IMR-90 (cell line): Measurements from ENCODE around the gene SLC5A3. TPM values are rescaled to one million over a fixed set of nuclear protein-coding genes. Genes with fewer than 3 reads are reported as not detected.

ENCODE experiments used
- ATAC-seq: fragments of 200-7000 bp; cut with Tn5 transposase; 2 replicates; pipeline ENCODE4 v1.9.1; 2020; ENCODE audit warnings: low read depth, mild to moderate bottlenecking, moderate library complexity
- BruUV-seq: library from RNA; stranded (reverse); fragments of 400-500 nt; replicated peaks from 2 replicates; lab custom pipeline; 2021; lab: Mats Ljungman, UMichigan
- CTCF ChIA-PET: fragments of 300-600 bp; formaldehyde crosslinking; extraction: SDS; loops from one replicate; lab custom pipeline; 2021; ENCODE audit warnings: antibody characterized with exemption; lab: Yijun Ruan, JAX
- POLR2A ChIA-PET: fragments of 300-600 bp; sonication (Branson Sonifier 250); formaldehyde crosslinking; loops from one replicate; lab custom pipeline; 2022; ENCODE audit warnings: antibody characterized with exemption; ENCODE audit not compliant: unreplicated experiment; lab: Charles Lee
- DNase-seq: peaks from one replicate; pipeline ENCODE4 v3.0.0; 2013
- H2AFZ ChIP-seq: replicated peaks from 2 replicates; pipeline ENCODE3; 2013; ENCODE audit warnings: low read length, mild to moderate bottlenecking; ENCODE audit not compliant: poor library complexity
- H2AK5ac ChIP-seq: 2 replicates; pipeline ENCODE4 v1.6.1; 2013; ENCODE audit warnings: low read depth, low read length, inconsistent platforms
- H2AK9ac ChIP-seq: replicated peaks from 2 replicates; pipeline ENCODE3; 2013; ENCODE audit warnings: mild to moderate bottlenecking, low read depth, low read length, moderate library complexity; ENCODE audit not compliant: poor library complexity
- H2BK120ac ChIP-seq: 2 replicates; pipeline ENCODE4 v1.6.1; 2013; ENCODE audit warnings: low read depth, low read length, inconsistent platforms
- H2BK15ac ChIP-seq: 3 replicates; pipeline ENCODE4 v1.6.1; 2013; ENCODE audit warnings: low read depth, low read length, inconsistent platforms
- H2BK20ac ChIP-seq: 2 replicates; pipeline ENCODE4 v1.6.1; 2013; ENCODE audit warnings: low read depth, mild to moderate bottlenecking, inconsistent platforms, low read length, moderate library complexity
- H2BK5ac ChIP-seq: 2 replicates; pipeline ENCODE4 v1.6.1; 2013; ENCODE audit warnings: mild to moderate bottlenecking, low read depth, low read length, inconsistent platforms; ENCODE audit not compliant: poor library complexity, severe bottlenecking
- H3K14ac ChIP-seq: replicated peaks from 2 replicates; pipeline ENCODE4 v1.6.1; 2013; ENCODE audit warnings: low read depth, low read length, inconsistent platforms
- H3K18ac ChIP-seq: 2 replicates; pipeline ENCODE4 v1.6.1; 2013; ENCODE audit warnings: low read depth, low read length, control low read depth
- H3K23ac ChIP-seq: 2 replicates; pipeline ENCODE4 v1.6.1; 2013; ENCODE audit warnings: low read depth, low read length, inconsistent platforms
- H3K27ac ChIP-seq: 2 replicates; pipeline ENCODE4 v1.5.1; 2013; ENCODE audit warnings: mild to moderate bottlenecking, control low read depth, low read length; ENCODE audit not compliant: insufficient read depth
- H3K27me3 ChIP-seq: 2 replicates; pipeline ENCODE4 v1.6.1; 2013; ENCODE audit warnings: low read length; ENCODE audit not compliant: control insufficient read depth, insufficient read depth
- H3K36me3 ChIP-seq: 2 replicates; pipeline ENCODE4 v1.6.1; 2013; ENCODE audit warnings: low read length, mixed read lengths; ENCODE audit not compliant: control insufficient read depth, insufficient read depth
- H3K4ac ChIP-seq: 2 replicates; pipeline ENCODE4 v1.6.1; 2013; ENCODE audit warnings: low read depth, low read length, inconsistent platforms
- H3K4me1 ChIP-seq: 2 replicates; pipeline ENCODE4 v1.6.1; 2013; ENCODE audit warnings: low read length, mixed read lengths; ENCODE audit not compliant: control insufficient read depth, insufficient read depth
- H3K4me2 ChIP-seq: 2 replicates; pipeline ENCODE4 v1.6.1; 2013; ENCODE audit warnings: low read depth, mild to moderate bottlenecking, control low read depth, low read length, moderate library complexity
- H3K4me3 ChIP-seq: 2 replicates; pipeline ENCODE4 v1.5.1; 2013; ENCODE audit warnings: low read depth, mild to moderate bottlenecking, control low read depth, low read length, moderate library complexity; ENCODE audit not compliant: insufficient read depth
- H3K56ac ChIP-seq: 2 replicates; pipeline ENCODE4 v1.6.1; 2013; ENCODE audit warnings: low read length, inconsistent platforms; ENCODE audit not compliant: insufficient read depth; ENCODE audit errors: extremely low read depth
- H3K79me1 ChIP-seq, 2 experiments: 2 replicates each; pipeline ENCODE4 v1.6.1; 2013; ENCODE audit warnings: low read length in 2 of 2, inconsistent platforms in 1 of 2, low read depth in 1 of 2
- H3K9ac ChIP-seq: 2 replicates; pipeline ENCODE4 v1.6.1; 2013; ENCODE audit warnings: low read depth, low read length, control low read depth
- H3K9me1 ChIP-seq: 2 replicates; pipeline ENCODE4 v1.6.1; 2013; ENCODE audit warnings: low read length, inconsistent platforms; ENCODE audit not compliant: insufficient read depth
- H3K9me3 ChIP-seq: 2 replicates; pipeline ENCODE4 v1.6.1; 2013; ENCODE audit warnings: low read length; ENCODE audit not compliant: control insufficient read depth, insufficient read depth
- H4K20me1 ChIP-seq: 2 replicates; pipeline ENCODE4 v1.6.1; 2013; ENCODE audit warnings: low read length, inconsistent platforms; ENCODE audit not compliant: insufficient read depth
- H4K5ac ChIP-seq: 2 replicates; pipeline ENCODE4 v1.6.1; 2013; ENCODE audit warnings: mild to moderate bottlenecking, low read depth, low read length, control low read depth
- H4K8ac ChIP-seq, 2 experiments: 2 replicates each; pipeline ENCODE4 v1.6.1; 2013; ENCODE audit warnings: low read depth in 2 of 2, low read length in 2 of 2, control low read depth in 1 of 2, inconsistent platforms in 1 of 2
- H4K91ac ChIP-seq: 2 replicates; pipeline ENCODE4 v1.6.1; 2013; ENCODE audit warnings: low read depth, low read length, inconsistent platforms; ENCODE audit not compliant: insufficient read depth
- BHLHE40 ChIP-seq: fragments of 150-350 bp; IDR thresholded peaks from 2 replicates; pipeline ENCODE4 v1.6.1; 2016; ENCODE audit warnings: mild to moderate bottlenecking, low read depth, low read length
- CEBPB ChIP-seq: IDR thresholded peaks from 2 replicates; pipeline ENCODE4 v1.6.1; 2012; ENCODE audit warnings: low read depth, low read length, improper control_type of control experiment
- CHD1 ChIP-seq: IDR thresholded peaks from 2 replicates; pipeline ENCODE4 v1.6.1; 2012; ENCODE audit warnings: low read depth, low read length, improper control_type of control experiment
- FOS ChIP-seq: fragments of 150-350 bp; IDR thresholded peaks from 2 replicates; pipeline ENCODE4 v1.6.1; 2016; ENCODE audit warnings: low read depth, low read length
- MAFK ChIP-seq: IDR thresholded peaks from 2 replicates; pipeline ENCODE4 v1.6.1; 2012; ENCODE audit warnings: low read depth, low read length, improper control_type of control experiment
- MAZ ChIP-seq: IDR thresholded peaks from 2 replicates; pipeline ENCODE4 v1.6.1; 2012; ENCODE audit warnings: low read depth, mild to moderate bottlenecking, low read length, improper control_type of control experiment, moderate library complexity, borderline replicate concordance
- NFE2L2 ChIP-seq: fragments of 150-350 bp; IDR thresholded peaks from 2 replicates; pipeline ENCODE4 v1.6.1; 2016; ENCODE audit warnings: low read depth, mild to moderate bottlenecking, low read length
- POLR2A ChIP-seq: IDR thresholded peaks from 2 replicates; pipeline ENCODE4 v1.6.1; 2012; ENCODE audit warnings: mild to moderate bottlenecking, low read depth, low read length
- RAD21 ChIP-seq: IDR thresholded peaks from 2 replicates; pipeline ENCODE4 v1.6.1; 2012; ENCODE audit warnings: low read length, improper control_type of control experiment
- RCOR1 ChIP-seq: IDR thresholded peaks from 2 replicates; pipeline ENCODE4 v1.6.1; 2012; ENCODE audit warnings: mild to moderate bottlenecking, low read length, improper control_type of control experiment; ENCODE audit not compliant: insufficient replicate concordance
- RFX5 ChIP-seq: IDR thresholded peaks from 2 replicates; pipeline ENCODE4 v1.8.0; 2012; ENCODE audit warnings: low read depth, mild to moderate bottlenecking, low read length, moderate library complexity
- SMC3 ChIP-seq: fragments of 150-350 bp; IDR thresholded peaks from 2 replicates; pipeline ENCODE4 v1.6.1; 2016; ENCODE audit warnings: low read depth, mild to moderate bottlenecking, antibody characterized with exemption, low read length, moderate library complexity
- WGBS, 2 experiments: methylation state at CpG; one replicate each; pipeline versions ENCODE4 v1.1.5 to v1.1.7; 2013; ENCODE audit warnings: missing lambda C conversion rate in 2 of 2; ENCODE audit not compliant: insufficient read length in 1 of 2; ENCODE audit errors: extremely low coverage in 2 of 2; 5-methylcytosine and 5-hydroxymethylcytosine counted together
- dilution Hi-C: fragments of 300-500 bp; cut with HindIII; formaldehyde crosslinking; loops from one replicate; pipeline ENCODE4 v1.14.3; 2018; ENCODE audit warnings: low sequenced_read_pairs; ENCODE audit not compliant: unreplicated experiment
- in situ Hi-C: fragments of 300-500 bp; cut with MboI; formaldehyde crosslinking; loops from 3 replicates; pipeline ENCODE4 v1.14.3; 2019; ENCODE audit warnings: low sequenced_read_pairs, inconsistent platforms, mixed read lengths
- intact Hi-C: fragments of 100-400 bp; cut with micrococcal nuclease; formaldehyde crosslinking; loops from 2 replicates; pipeline ENCODE4 v1.10.0; 2022
- polyA plus RNA-seq, 3 experiments: library from polyadenylated mRNA; depleted of rRNA; stranded (reverse); fragments of >200 nt; gene quantifications; 2 replicates each; pipeline ENCODE4 v1.2.3, GENCODE V29; 2012; ENCODE audit warnings: low replicate concordance in 1 of 3
- total RNA-seq: library from RNA; depleted of rRNA; stranded (reverse); fragments of >200 nt; gene quantifications from 2 replicates; pipeline ENCODE4 v1.2.3, GENCODE V29; 2012
- TF ChIP-seq, protein P1 (sequence below): fragments of 150-350 bp; IDR thresholded peaks from 2 replicates; pipeline ENCODE4 v1.6.1; 2017; ENCODE audit warnings: mild to moderate bottlenecking, antibody characterized with exemption, low read length, low read depth
- TF ChIP-seq, protein P2 (sequence below): fragments of 150-350 bp; IDR thresholded peaks from 2 replicates; pipeline ENCODE4 v1.6.1; 2016; ENCODE audit warnings: low read depth, mild to moderate bottlenecking, low read length, moderate library complexity, borderline replicate concordance
- TF ChIP-seq, protein P3 (sequence below): conservative IDR thresholded peaks from 2 replicates; pipeline ENCODE4 v1.5.1; 2012; ENCODE audit warnings: mild to moderate bottlenecking, low read depth, low read length, improper control_type of control experiment

SLC5A3 gene
- total and polyA plus RNA-seq, 2 of the 4 experiments (the other 2 are of a cell fraction), result 1.8 to 9.9 TPM

DNA sequence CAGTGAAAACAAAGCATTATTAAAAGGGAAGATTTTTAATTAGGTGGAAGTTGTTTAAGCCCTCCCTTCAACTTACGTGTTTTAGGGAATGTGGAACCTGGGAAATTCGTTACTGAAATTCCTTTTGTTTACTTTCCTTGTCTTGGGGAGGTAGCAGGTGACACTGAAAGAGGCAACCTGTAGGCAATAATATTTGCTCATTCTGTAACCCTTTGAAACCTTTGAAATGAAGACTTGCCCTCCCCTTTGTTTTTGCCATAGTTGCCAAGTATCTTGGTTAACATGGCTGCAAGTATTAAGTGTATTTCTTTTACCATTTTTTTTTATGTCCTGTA, 1.7 kb downstream of the SLC5A3 start:
- Histone ChIP-seq H3K9me1 (no peaks in the 10 kb centered on the region), H3K9ac (peak overlapping the region; percentile 91), H2BK15ac (no peak overlapping the region), H3K27ac (no peak overlapping the region), H2AK9ac (no peak overlapping the region), H3K4ac (no peak overlapping the region), H3K79me1 (peaks cover 22 to 41% of the 10 kb centered on the region in 2 experiments), H3K27me3 (no peaks in the 10 kb centered on the region), H3K4me1 (peaks cover 6% of the 10 kb centered on the region), H4K91ac (no peak overlapping the region), H3K36me3 (peaks cover 1% of the 10 kb centered on the region; the same call in 1 of the 2 replicates), H3K4me2 (peak overlapping the region; percentile 92), H3K18ac (no peak overlapping the region), H3K9me3 (no peaks in the 10 kb centered on the region), H2BK20ac (no peak overlapping the region), H4K5ac (no peak overlapping the region), H2AFZ (no peak overlapping the region), H2BK5ac (no peak overlapping the region), H3K23ac (peak overlapping the region; percentile 42), H3K56ac (no peak overlapping the region), H3K14ac (no peak overlapping the region), H4K8ac (no peak overlapping the region), H2AK5ac (no peak overlapping the region), H2BK120ac (no peak overlapping the region), H3K4me3 (peak overlapping the region; percentile 100; the same call in 1 of the 2 replicates), H4K20me1 (peaks cover 29% of the 10 kb centered on the region; the same call in 1 of the 2 replicates)
- no TSS peak for BruUV-seq
- intact Hi-C loops, result loop anchor here (2.0 kb wide), 1 partner anchor 276 kb away; no protein-coding TSS in a partner anchor
- dilution Hi-C loops, result no loop called here
- no CpG with 5 or more reads among the region's 2 CpGs for whole genome bisulfite sequencing, 2 experiments
- TF ChIP-seq MAFK, result no peak
- TF ChIP-seq RFX5, result no peak
- no peak for TF ChIP-seq CHD1
- TF ChIP-seq POLR2A, result no peak
- TF ChIP-seq NFE2L2, result no peak
- no peak for TF ChIP-seq MAZ
- TF ChIP-seq, protein P1, sequence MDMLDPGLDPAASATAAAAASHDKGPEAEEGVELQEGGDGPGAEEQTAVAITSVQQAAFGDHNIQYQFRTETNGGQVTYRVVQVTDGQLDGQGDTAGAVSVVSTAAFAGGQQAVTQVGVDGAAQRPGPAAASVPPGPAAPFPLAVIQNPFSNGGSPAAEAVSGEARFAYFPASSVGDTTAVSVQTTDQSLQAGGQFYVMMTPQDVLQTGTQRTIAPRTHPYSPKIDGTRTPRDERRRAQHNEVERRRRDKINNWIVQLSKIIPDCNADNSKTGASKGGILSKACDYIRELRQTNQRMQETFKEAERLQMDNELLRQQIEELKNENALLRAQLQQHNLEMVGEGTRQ, result no peak
- TF ChIP-seq RAD21, result no peak
- no peak for TF ChIP-seq CEBPB
- TF ChIP-seq, protein P2, sequence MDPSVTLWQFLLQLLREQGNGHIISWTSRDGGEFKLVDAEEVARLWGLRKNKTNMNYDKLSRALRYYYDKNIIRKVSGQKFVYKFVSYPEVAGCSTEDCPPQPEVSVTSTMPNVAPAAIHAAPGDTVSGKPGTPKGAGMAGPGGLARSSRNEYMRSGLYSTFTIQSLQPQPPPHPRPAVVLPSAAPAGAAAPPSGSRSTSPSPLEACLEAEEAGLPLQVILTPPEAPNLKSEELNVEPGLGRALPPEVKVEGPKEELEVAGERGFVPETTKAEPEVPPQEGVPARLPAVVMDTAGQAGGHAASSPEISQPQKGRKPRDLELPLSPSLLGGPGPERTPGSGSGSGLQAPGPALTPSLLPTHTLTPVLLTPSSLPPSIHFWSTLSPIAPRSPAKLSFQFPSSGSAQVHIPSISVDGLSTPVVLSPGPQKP, result no peak
- TF ChIP-seq RCOR1, result no peak
- TF ChIP-seq SMC3, result no peak
- TF ChIP-seq, protein P3, sequence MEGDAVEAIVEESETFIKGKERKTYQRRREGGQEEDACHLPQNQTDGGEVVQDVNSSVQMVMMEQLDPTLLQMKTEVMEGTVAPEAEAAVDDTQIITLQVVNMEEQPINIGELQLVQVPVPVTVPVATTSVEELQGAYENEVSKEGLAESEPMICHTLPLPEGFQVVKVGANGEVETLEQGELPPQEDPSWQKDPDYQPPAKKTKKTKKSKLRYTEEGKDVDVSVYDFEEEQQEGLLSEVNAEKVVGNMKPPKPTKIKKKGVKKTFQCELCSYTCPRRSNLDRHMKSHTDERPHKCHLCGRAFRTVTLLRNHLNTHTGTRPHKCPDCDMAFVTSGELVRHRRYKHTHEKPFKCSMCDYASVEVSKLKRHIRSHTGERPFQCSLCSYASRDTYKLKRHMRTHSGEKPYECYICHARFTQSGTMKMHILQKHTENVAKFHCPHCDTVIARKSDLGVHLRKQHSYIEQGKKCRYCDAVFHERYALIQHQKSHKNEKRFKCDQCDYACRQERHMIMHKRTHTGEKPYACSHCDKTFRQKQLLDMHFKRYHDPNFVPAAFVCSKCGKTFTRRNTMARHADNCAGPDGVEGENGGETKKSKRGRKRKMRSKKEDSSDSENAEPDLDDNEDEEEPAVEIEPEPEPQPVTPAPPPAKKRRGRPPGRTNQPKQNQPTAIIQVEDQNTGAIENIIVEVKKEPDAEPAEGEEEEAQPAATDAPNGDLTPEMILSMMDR, result no peak
- TF ChIP-seq BHLHE40, result no peak
- TF ChIP-seq FOS, result no peak
- ChIA-PET CTCF (interaction anchor here (1.4 kb wide), 1 partner anchor 152 kb away, joined by 4 read pairs; no protein-coding TSS in a partner anchor), POLR2A (interaction anchor here (0.7 kb wide), 1 partner anchor 1680 kb away, joined by 3 read pairs; no protein-coding TSS in a partner anchor)
- ATAC-seq (no peak), DNase-seq (no peak)
- in situ Hi-C loops, result no loop called here
